ENCODE measurements around the gene TLX3. TPM values are rescaled to one million over a fixed set of nuclear protein-coding genes. Genes with fewer than 3 reads are reported as not detected.

Gene TLX3
- total RNA-seq, 1 experiment from 2014 or later, result not detected

GRCh38 chr5:171285465-171285864 is 23.6 kb upstream of the TLX3 start:
- CTCF ChIA-PET, result no interaction called here
- no peaks in the 10 kb centered on the region for H3F3A ChIP-seq (ENCODE audit: insufficient read depth, low read depth)
- no peaks in the 10 kb centered on the region for H3K36me3 ChIP-seq (ENCODE audit: low read depth)
- H4K20me1 ChIP-seq (ENCODE audit: insufficient read depth), result no peaks in the 10 kb centered on the region
- TF ChIP-seq EZH2 (IDR thresholded peaks at IDR 0.05; ENCODE audit: low read depth), result no peak
- TF ChIP-seq CTCF (conservative IDR thresholded peaks at IDR 0.05), result no peak
- H3K27ac ChIP-seq, result no peak overlapping the region
- no peaks in the 10 kb centered on the region for H3K27me3 ChIP-seq (ENCODE audit: insufficient read depth, low read depth)
- intact Hi-C loops (cut with micrococcal nuclease; ENCODE audit: unreplicated experiment), result no loop called here
- no peaks in the 10 kb centered on the region for H3K9me3 ChIP-seq (ENCODE audit: insufficient read depth, low read depth)
- H3K9me2 ChIP-seq (ENCODE audit: insufficient read depth), result no peaks in the 10 kb centered on the region
- H2AFZ ChIP-seq, result no peak overlapping the region
- no peaks in the 10 kb centered on the region for H3K79me2 ChIP-seq (ENCODE audit: low read depth)
- H3K4me1 ChIP-seq (replicated peaks; ENCODE audit: insufficient read depth), result no peaks in the 10 kb centered on the region
- no peak overlapping the region for H3K4me2 ChIP-seq
- DNase-seq, result no peak
- no TSS peak for BruUV-seq (replicated peaks)
- H3K4me3 ChIP-seq, result no peak overlapping the region
- POLR2A ChIA-PET (ENCODE audit: unreplicated experiment), result no interaction called here

- Histone ChIP-seq H3K27me3 (ENCODE audit: insufficient read depth, low read depth) (no peaks in the 10 kb centered on the region), H3K4me1 (replicated peaks; ENCODE audit: insufficient read depth) (no peaks in the 10 kb centered on the region), H3K36me3 (ENCODE audit: low read depth) (no peaks in the 10 kb centered on the region), H2AFZ (no peak overlapping the region), H3K79me2 (ENCODE audit: low read depth) (no peaks in the 10 kb centered on the region), H3K9me3 (ENCODE audit: insufficient read depth, low read depth) (no peaks in the 10 kb centered on the region), H3K4me2 (no peak overlapping the region), H3F3A (ENCODE audit: insufficient read depth, low read depth) (no peaks in the 10 kb centered on the region), H3K27ac (no peak overlapping the region), H4K20me1 (ENCODE audit: insufficient read depth) (no peaks in the 10 kb centered on the region), H3K4me3 (no peak overlapping the region), H3K9me2 (ENCODE audit: insufficient read depth) (no peaks in the 10 kb centered on the region)
- ChIA-PET POLR2A (ENCODE audit: unreplicated experiment) (no interaction called here), CTCF (no interaction called here)
- TF ChIP-seq CTCF (conservative IDR thresholded peaks at IDR 0.05) (no peak), EZH2 (IDR thresholded peaks at IDR 0.05; ENCODE audit: low read depth) (no peak)
- BruUV-seq (replicated peaks), result no TSS peak
- intact Hi-C loops (cut with micrococcal nuclease; ENCODE audit: unreplicated experiment), result no loop called here
- no peak for DNase-seq
These were observed 21.0 kb upstream of the TLX3 start for GRCh38 chr5:171288066-171288465.

- Histone ChIP-seq H3F3A (ENCODE audit: insufficient read depth, low read depth) (peaks cover 8% of the 10 kb centered on the region; the same call in 1 of the 2 replicates), H3K9me2 (ENCODE audit: insufficient read depth) (no peaks in the 10 kb centered on the region), H3K4me2 (no peak overlapping the region), H4K20me1 (ENCODE audit: insufficient read depth) (no peaks in the 10 kb centered on the region), H3K36me3 (ENCODE audit: low read depth) (no peaks in the 10 kb centered on the region), H3K9me3 (ENCODE audit: insufficient read depth, low read depth) (no peaks in the 10 kb centered on the region), H3K27ac (no peak overlapping the region), H2AFZ (no peak overlapping the region), H3K27me3 (ENCODE audit: insufficient read depth, low read depth) (no peaks in the 10 kb centered on the region), H3K4me1 (replicated peaks; ENCODE audit: insufficient read depth) (peaks cover 15% of the 10 kb centered on the region), H3K79me2 (ENCODE audit: low read depth) (no peaks in the 10 kb centered on the region), H3K4me3 (no peak overlapping the region)
- ChIA-PET CTCF (no interaction called here), POLR2A (ENCODE audit: unreplicated experiment) (no interaction called here)
- TF ChIP-seq CTCF (conservative IDR thresholded peaks at IDR 0.05) (no peak), EZH2 (IDR thresholded peaks at IDR 0.05; ENCODE audit: low read depth) (no peak)
- DNase-seq, result no peak
- no TSS peak for BruUV-seq (replicated peaks)
- intact Hi-C loops (cut with micrococcal nuclease; ENCODE audit: unreplicated experiment), result no loop called here
These were observed 17.7 kb upstream of the TLX3 start for GRCh38 chr5:171291371-171291770.
